Hepatocyte (in vitro differentiated cells): ENCODE data around the gene KCNN3.

Source experiments
- EZH2phosphoT487 ChIP-seq: fragments of 200-600 bp; sonication (generic); IDR thresholded peaks from one replicate; pipeline ENCODE4 v1.6.1; 2018; ENCODE audit warnings: antibody characterized with exemption, mild to moderate bottlenecking, low read depth, moderate library complexity; ENCODE audit not compliant: unreplicated experiment, severe bottlenecking
- TF ChIP-seq, protein P1 (sequence below): fragments of 200-600 bp; sonication (generic); IDR thresholded peaks from 2 replicates; pipeline ENCODE4 v1.5.1; 2016; ENCODE audit warnings: antibody characterized with exemption, mild to moderate bottlenecking; ENCODE audit not compliant: poor library complexity

DNA sequence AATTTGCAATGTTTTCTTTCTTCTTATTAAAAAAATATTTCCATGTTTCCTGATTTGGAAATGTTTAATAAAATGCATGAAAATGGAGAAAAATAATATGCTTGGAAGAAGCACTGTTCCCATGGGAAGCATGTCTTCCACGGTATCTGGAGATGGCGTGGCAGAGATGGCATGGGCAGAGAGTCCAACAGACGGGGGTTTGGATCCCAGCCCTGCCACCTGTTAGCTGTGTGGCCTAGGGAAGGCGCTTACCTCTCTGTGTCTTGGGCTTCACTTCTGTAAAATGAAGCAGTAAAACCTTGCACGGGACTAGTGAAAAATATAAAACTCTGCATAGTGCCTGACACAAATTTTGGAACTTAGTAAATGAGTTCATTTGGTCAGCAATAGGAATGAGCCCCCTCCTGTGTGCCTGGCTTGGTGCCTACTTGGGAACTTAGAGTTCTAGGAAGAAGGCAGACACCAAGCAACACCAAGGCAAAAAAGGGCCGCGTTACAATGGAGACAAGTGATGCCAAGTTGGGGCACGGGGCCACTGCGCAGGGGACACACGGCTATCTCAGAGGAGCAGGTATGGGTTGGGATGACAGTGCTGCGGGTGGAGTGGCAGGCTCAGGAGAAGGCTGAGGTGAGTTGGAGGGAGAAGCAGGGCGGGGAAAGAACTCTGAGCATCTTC lies 124.2 kb downstream of the KCNN3 start:
- TF ChIP-seq, protein P1, sequence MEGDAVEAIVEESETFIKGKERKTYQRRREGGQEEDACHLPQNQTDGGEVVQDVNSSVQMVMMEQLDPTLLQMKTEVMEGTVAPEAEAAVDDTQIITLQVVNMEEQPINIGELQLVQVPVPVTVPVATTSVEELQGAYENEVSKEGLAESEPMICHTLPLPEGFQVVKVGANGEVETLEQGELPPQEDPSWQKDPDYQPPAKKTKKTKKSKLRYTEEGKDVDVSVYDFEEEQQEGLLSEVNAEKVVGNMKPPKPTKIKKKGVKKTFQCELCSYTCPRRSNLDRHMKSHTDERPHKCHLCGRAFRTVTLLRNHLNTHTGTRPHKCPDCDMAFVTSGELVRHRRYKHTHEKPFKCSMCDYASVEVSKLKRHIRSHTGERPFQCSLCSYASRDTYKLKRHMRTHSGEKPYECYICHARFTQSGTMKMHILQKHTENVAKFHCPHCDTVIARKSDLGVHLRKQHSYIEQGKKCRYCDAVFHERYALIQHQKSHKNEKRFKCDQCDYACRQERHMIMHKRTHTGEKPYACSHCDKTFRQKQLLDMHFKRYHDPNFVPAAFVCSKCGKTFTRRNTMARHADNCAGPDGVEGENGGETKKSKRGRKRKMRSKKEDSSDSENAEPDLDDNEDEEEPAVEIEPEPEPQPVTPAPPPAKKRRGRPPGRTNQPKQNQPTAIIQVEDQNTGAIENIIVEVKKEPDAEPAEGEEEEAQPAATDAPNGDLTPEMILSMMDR: no peak
- TF ChIP-seq EZH2phosphoT487: no peak
